EH (cell line): ENCODE measurements around the gene ADAT1.

Experiments
- DNase-seq: peaks from one replicate; pipeline ENCODE4 v3.0.0-alpha.2; 2015; ENCODE audit warnings: low read depth

ADAT1 gene

GRCh38 chr16:75622761-75623605, at the start of gene ADAT1:
ADAT1 (minus strand) TSS chr16:75623281; CDS start chr16:75620799, 2,482 bp downstream.
- peak; percentile 98 for DNase-seq

GRCh38 chr16:75667503-75667902, 44.4 kb upstream of the ADAT1 start:
- no peak for DNase-seq

- no peak for DNase-seq
Measured at GRCh38 chr16:75660726-75661302, 37.7 kb upstream of the ADAT1 start.

GRCh38 chr16:75660321-75660720, 37.2 kb upstream of the ADAT1 start:
- DNase-seq: no peak

GRCh38 chr16:75658175-75658574, 35.1 kb upstream of the ADAT1 start:
- DNase-seq: no peak

GRCh38 chr16:75653922-75654321, 30.8 kb upstream of the ADAT1 start:
- DNase-seq: peak; percentile 91

- peak; percentile 77 for DNase-seq
Measured at GRCh38 chr16:75648265-75649076, 25.4 kb upstream of the ADAT1 start.

GRCh38 chr16:75647492-75648264, 24.6 kb upstream of the ADAT1 start, which contains the start of the genes KARS1 and TERF2IP:
KARS1 (minus strand) TSS chr16:75647665; CDS start chr16:75647639, 26 bp downstream.
TERF2IP (plus strand) TSS chr16:75647773; CDS start chr16:75647883, 110 bp downstream.
- DNase-seq: peak; percentile 93

- no peak for DNase-seq
Measured at GRCh38 chr16:75647112-75647491, 24.0 kb upstream of the ADAT1 start.

GRCh38 chr16:75644240-75645012, 21.3 kb upstream of the ADAT1 start:
- no peak for DNase-seq

- no peak for DNase-seq
Measured at GRCh38 chr16:75640598-75640997, 17.5 kb upstream of the ADAT1 start.

GRCh38 chr16:75635036-75635435, 12.0 kb upstream of the ADAT1 start:
- no peak for DNase-seq

GRCh38 chr16:75632857-75633256, 9.8 kb upstream of the ADAT1 start:
- DNase-seq: no peak

- DNase-seq: no peak
Measured at GRCh38 chr16:75630052-75630451, 7.0 kb upstream of the ADAT1 start.

- DNase-seq: no peak
Measured at GRCh38 chr16:75629132-75629531, 6.1 kb upstream of the ADAT1 start.

GRCh38 chr16:75628351-75628750, 5.3 kb upstream of the ADAT1 start:
- DNase-seq: no peak

- DNase-seq: no peak
Measured at GRCh38 chr16:75627851-75628250, 4.8 kb upstream of the ADAT1 start.

GRCh38 chr16:75626806-75627205, 3.7 kb upstream of the ADAT1 start:
- no peak for DNase-seq

- peak; percentile 49 for DNase-seq
Measured at GRCh38 chr16:75624921-75625334, 1.8 kb upstream of the ADAT1 start.

GRCh38 chr16:75621170-75621477, 2.0 kb downstream of the ADAT1 start:
- peak; percentile 61 for DNase-seq
